ENCODE measurements around the gene SLC35F4.
"Not testable (repeated sequence)": the region's sequence is repeated elsewhere in the genome, so short reads cannot be mapped to it uniquely, and the experiment has no call there.

SLC35F4 gene

GRCh38 chr14:57771801-57772200, 94.1 kb downstream of the SLC35F4 start:
- no peak for DNase-seq

DNA sequence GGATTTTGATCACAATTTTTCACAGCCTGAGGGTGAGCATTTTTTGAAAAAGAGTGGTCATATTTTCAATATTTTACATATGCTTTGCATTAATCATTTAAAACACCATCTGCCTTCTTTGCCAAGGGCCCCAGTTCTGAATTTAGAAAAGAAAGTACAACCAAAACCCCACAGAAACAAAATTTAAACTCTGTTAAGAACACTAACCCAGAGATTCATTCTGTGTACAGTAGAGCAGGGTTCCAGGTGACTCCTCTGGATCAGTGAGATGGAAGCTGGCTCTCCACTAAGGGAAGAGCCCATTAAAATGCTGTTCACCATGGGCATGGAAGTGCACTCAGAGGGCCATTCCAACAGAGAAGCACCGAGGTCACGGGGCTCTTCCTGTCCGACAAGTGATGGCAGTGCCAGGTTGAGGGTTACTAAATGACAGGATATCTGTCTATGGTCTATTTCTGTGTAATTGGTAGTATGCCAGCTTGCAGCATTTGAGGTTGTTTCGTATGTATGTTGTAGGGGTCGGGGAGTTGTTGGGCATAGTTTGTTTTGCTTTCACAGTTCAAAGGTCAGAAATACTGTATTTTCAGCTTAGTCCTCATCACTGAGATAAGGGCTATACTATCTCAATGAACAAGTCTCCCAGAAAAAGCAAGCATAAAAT, 95.9 kb downstream of the SLC35F4 start:
- no peak for DNase-seq

GRCh38 chr14:57761800-57762199, 104.1 kb downstream of the SLC35F4 start:
- DNase-seq = no peak

- no peak for DNase-seq
Observed at GRCh38 chr14:57760896-57761295, 105.0 kb downstream of the SLC35F4 start.

DNA sequence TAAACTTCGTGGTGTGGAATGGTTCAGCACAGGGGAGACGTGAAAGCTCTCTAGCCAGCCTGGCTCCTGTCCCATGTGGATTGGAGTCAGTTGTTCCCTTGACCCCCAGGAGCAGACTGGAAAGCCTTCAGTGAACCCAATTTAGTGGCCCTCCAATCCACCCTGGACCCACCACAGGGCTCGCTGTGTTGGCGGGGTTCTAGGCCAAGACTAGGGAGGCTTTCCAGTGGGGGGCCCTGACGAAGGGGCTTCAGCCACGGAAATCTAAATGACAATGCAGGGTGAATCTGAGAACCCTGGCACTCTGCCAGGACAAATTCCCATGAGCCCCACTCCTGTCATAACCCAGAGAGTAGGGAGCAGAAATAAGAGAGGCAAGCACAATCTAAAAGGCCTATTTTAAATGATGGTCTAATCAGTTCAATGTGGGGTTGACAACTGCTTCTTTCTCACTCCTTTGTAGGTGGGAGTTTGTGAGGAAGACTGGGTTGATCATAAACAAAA, 110.8 kb downstream of the SLC35F4 start:
- DNase-seq = no peak

DNA sequence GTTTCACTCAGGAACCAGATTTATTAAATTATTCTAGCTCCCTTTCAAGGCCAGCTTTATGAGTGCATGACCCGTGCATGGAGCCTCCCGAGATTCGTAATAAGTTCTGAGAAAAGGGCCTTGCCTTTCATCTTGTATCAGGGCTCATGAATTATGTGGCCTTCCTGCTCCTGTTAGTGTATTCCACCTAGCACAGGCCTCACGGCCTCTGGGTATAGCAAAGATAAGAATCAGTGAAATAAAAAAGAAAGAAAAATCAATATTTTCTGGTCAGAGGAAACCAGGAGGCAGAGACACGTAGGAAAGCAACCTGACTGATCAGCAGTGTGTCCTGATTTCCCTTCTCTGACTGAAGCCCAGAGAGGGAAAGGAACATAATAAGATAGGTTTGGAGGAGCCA, 111.4 kb downstream of the SLC35F4 start:
- DNase-seq = no peak

- DNase-seq = no peak
Observed at GRCh38 chr14:57753821-57754220, 112.1 kb downstream of the SLC35F4 start.

- DNase-seq = not testable (repeated sequence)
Observed at GRCh38 chr14:57752142-57752695, 113.7 kb downstream of the SLC35F4 start.

- no peak for DNase-seq
Observed at GRCh38 chr14:57751400-57751799, 114.5 kb downstream of the SLC35F4 start.

- no peak for DNase-seq
Observed at GRCh38 chr14:57749267-57749666, 116.6 kb downstream of the SLC35F4 start.

GRCh38 chr14:57748279-57748678, 117.6 kb downstream of the SLC35F4 start:
- DNase-seq = no peak

- no peak for DNase-seq
Observed at GRCh38 chr14:57747036-57747435, 118.9 kb downstream of the SLC35F4 start.

GRCh38 chr14:57746563-57746962, 119.3 kb downstream of the SLC35F4 start:
- DNase-seq = no peak

GRCh38 chr14:57739516-57739915, 126.4 kb downstream of the SLC35F4 start:
- DNase-seq = no peak

GRCh38 chr14:57737598-57737997, 128.3 kb downstream of the SLC35F4 start:
- DNase-seq = no peak

DNA sequence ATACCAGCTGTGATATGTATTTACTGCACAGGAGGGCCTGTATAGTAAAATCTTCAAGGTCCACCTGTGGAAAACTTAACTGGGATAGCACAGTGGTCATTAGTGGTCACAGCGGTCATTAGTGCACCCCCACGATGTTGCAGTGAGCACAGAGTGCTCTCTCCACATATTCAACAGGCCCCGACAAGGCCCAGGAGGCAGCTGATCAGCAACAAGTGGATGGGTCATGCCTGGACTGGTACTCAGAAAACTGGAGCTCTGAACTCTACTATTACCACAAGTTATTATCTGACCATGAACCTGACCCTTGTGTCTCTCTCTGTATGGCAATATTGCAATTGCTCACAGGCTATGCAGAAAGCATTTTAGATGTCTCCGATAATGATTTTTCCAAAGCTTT, 129.5 kb downstream of the SLC35F4 start:
- DNase-seq = no peak

DNA sequence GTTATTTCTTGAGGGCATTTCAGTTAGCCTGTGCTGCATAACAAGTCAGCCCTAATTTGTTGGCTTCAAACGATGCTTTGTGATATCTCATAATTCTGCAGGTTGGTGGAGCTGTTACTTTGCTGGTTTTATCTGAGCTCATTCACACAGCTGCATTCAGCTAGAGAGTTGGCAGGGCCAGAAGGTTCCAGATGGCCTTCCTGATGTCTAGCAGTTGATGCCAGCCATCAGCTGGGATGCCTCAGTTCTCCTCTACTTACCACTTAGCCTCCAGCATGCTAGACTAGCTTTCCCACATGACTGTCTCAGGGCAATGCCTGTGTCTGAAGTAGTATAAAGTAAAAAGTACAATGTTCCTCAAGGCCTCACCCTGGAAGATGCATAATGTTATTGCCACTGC, 130.6 kb downstream of the SLC35F4 start:
- DNase-seq = no peak

GRCh38 chr14:57732463-57733285, 133.2 kb downstream of the SLC35F4 start:
- no peak for DNase-seq

- no peak for DNase-seq
Observed at GRCh38 chr14:57729208-57730187, 136.4 kb downstream of the SLC35F4 start.

GRCh38 chr14:57725399-57726077, 140.4 kb downstream of the SLC35F4 start:
- DNase-seq = no peak

DNA sequence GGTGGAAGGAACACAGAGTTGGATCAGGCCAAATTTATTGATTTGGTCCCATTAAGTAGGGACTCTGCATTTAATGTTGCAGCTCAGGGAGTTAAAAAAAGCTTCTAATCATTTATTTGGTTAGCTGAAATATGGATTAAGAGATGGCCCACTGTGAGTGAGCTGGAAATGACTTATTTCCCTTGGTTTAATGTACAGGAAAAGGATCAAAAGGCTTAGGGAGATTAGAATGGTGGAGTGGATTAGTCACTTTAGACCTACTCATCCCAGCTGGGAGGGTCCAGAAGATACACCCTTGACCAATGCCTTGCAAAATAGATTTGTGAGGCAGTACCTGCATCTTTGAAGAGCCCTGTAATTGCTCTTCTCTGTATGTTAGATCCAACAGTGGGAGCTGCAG, 143.8 kb downstream of the SLC35F4 start:
- DNase-seq = not testable (repeated sequence)

- no peak for DNase-seq
Observed at GRCh38 chr14:57714487-57714931, 151.4 kb downstream of the SLC35F4 start.
